K562 (cell line): ENCODE data around the gene ANAPC2. TPM values are rescaled to one million over a fixed set of nuclear protein-coding genes. Genes with fewer than 3 reads are reported as not detected.

Experiments used
- ATAC-seq: fragments of 200-7000 bp; cut with Tn5 transposase; 3 replicates; pipeline ENCODE4 v1.9.1; 2020; ENCODE audit warnings: moderate library complexity
- BruUV-seq: library from RNA; stranded (reverse); fragments of 400-500 nt; replicated peaks from 2 replicates; lab custom pipeline; 2021; lab: Mats Ljungman, UMichigan
- CTCF ChIA-PET: fragments of 300-600 bp; formaldehyde crosslinking; extraction: SDS; loops from one replicate; lab custom pipeline; 2021; ENCODE audit warnings: low intra/inter-chr PET ratio; lab: Yijun Ruan, JAX
- POLR2A ChIA-PET: fragments of 300-600, 350-650 bp; sonication (Branson Sonifier 250); formaldehyde crosslinking; extraction: SDS; loops from one replicate; lab custom pipeline; 2021; ENCODE audit warnings: antibody characterized with exemption, inconsistent platforms; lab: Yijun Ruan, JAX
- DNase-seq, 4 experiments: peaks; one replicate each; pipeline versions ENCODE4 v3.0.0 to v3.0.0-alpha.2; 2011 to 2018; ENCODE audit warnings: low spot score in 3 of 4, mixed read lengths in 3 of 4; ENCODE audit errors: extremely low read depth in 1 of 4
- FAIRE-seq: peaks from 2 replicates; lab custom pipeline; 2011; peaks lifted over from hg19 to GRCh38; lab: Jason Lieb, UNC
- H2AFZ ChIP-seq: 2 replicates; pipeline ENCODE4 v1.6.0; 2011; ENCODE audit warnings: low read depth, low read length, control low read depth, inconsistent platforms
- H3K27ac ChIP-seq: fragments of 200-600 bp; 3 replicates; pipeline ENCODE4 v1.8.0; 2011; ENCODE audit warnings: low read depth, mild to moderate bottlenecking, control low read depth, inconsistent platforms, low read length, moderate library complexity, mixed read lengths; ENCODE audit errors: extremely low read depth
- H3K27me3 ChIP-seq, 2 experiments: fragments of 300-600 bp in 1 of 2; 2 replicates in 1 of 2; 3 replicates in 1 of 2; pipeline versions ENCODE4 v1.6.0 to v1.8.0; 2011; ENCODE audit warnings: inconsistent platforms in 2 of 2, low read length in 2 of 2, mild to moderate bottlenecking in 1 of 2, mixed read lengths in 1 of 2, moderate library complexity in 1 of 2; ENCODE audit not compliant: control insufficient read depth in 2 of 2, insufficient read depth in 2 of 2
- H3K36me3 ChIP-seq: fragments of 300-600 bp; 3 replicates; pipeline ENCODE4 v1.8.0; 2011; ENCODE audit warnings: mild to moderate bottlenecking, low read length, inconsistent platforms; ENCODE audit not compliant: control insufficient read depth, insufficient read depth
- H3K4me1 ChIP-seq, 2 experiments: fragments of 200-600 bp in 1 of 2; replicated peaks in 1 of 2; 2 replicates in 1 of 2; 3 replicates in 1 of 2; pipeline versions ENCODE4 v1.5.1 to v1.8.0; 2011; ENCODE audit warnings: inconsistent platforms in 2 of 2, low read length in 2 of 2, mild to moderate bottlenecking in 1 of 2, mixed read lengths in 1 of 2, moderate library complexity in 1 of 2; ENCODE audit not compliant: control insufficient read depth in 2 of 2, insufficient read depth in 2 of 2
- H3K4me2 ChIP-seq: 2 replicates; pipeline ENCODE4 v1.6.1; 2011; ENCODE audit warnings: low read length, control low read depth, inconsistent platforms, mixed read lengths; ENCODE audit not compliant: insufficient read depth
- H3K4me3 ChIP-seq: fragments of 200-600 bp; sonication (generic), shearing (Covaris generic); 2 replicates; pipeline ENCODE4 v1.5.1; 2016; ENCODE audit warnings: control low read depth, inconsistent platforms
- H3K79me2 ChIP-seq: fragments of 200-600 bp; 3 replicates; pipeline ENCODE4 v1.8.0; 2011; ENCODE audit warnings: low read length, inconsistent platforms; ENCODE audit not compliant: control insufficient read depth, insufficient read depth
- H3K9ac ChIP-seq, 2 experiments: 2 replicates each; pipeline versions ENCODE4 v1.6.0 to v1.6.1; 2011; ENCODE audit warnings: low read depth in 2 of 2, low read length in 2 of 2, control low read depth in 1 of 2, inconsistent platforms in 1 of 2, mild to moderate bottlenecking in 1 of 2, mixed read lengths in 1 of 2; ENCODE audit not compliant: insufficient read depth in 1 of 2
- H3K9me1 ChIP-seq: one replicate; pipeline ENCODE4 v1.6.0; 2011; ENCODE audit warnings: inconsistent platforms, mild to moderate bottlenecking, low read length, moderate library complexity; ENCODE audit not compliant: control insufficient read depth, insufficient read depth
- H3K9me3 ChIP-seq: replicated peaks from 2 replicates; pipeline ENCODE4 v1.5.1; 2011; ENCODE audit warnings: low read depth, low read length, inconsistent platforms; ENCODE audit not compliant: control insufficient read depth, insufficient read depth
- H4K20me1 ChIP-seq: replicated peaks from 2 replicates; pipeline ENCODE4 v1.6.1; 2011; ENCODE audit warnings: low read length, inconsistent platforms, mixed read lengths; ENCODE audit not compliant: control insufficient read depth, insufficient read depth
- ARNT ChIP-seq, 2 experiments: fragments of 450-650 bp; IDR thresholded peaks; 2 replicates each; pipeline ENCODE4 v1.6.1; 2016; ENCODE audit warnings: mild to moderate bottlenecking in 1 of 2
- ATF1 ChIP-seq, 2 experiments: fragments of 450-650 bp in 1 of 2; IDR thresholded peaks; 2 replicates each; pipeline ENCODE4 v1.6.1; 2016; ENCODE audit warnings: missing compliant biosample characterization in 1 of 2, missing genetic modification characterization in 1 of 2
- HNRNPLL ChIP-seq: fragments of 200-400 bp; formaldehyde crosslinking; IDR thresholded peaks from 2 replicates; pipeline ENCODE4 v1.6.1; 2017; ENCODE audit warnings: low read length, low read depth, mild to moderate bottlenecking; ENCODE audit not compliant: poor library complexity, severe bottlenecking
- RBFOX2 ChIP-seq: fragments of 200-400 bp; formaldehyde crosslinking; IDR thresholded peaks from 2 replicates; pipeline ENCODE4 v1.6.1; 2017; ENCODE audit warnings: low read depth, mild to moderate bottlenecking, low read length, moderate library complexity
- ZNF282 ChIP-seq: sonication (generic); formaldehyde crosslinking; IDR thresholded peaks from 2 replicates; pipeline ENCODE4 v1.8.1; 2023; ENCODE audit warnings: missing genetic modification reagents
- ZNF3 ChIP-seq: fragments of 250-450 bp; sonication (Bioruptor Pico); IDR thresholded peaks from 2 replicates; pipeline ENCODE4 v1.5.0; 2021; ENCODE audit warnings: mild to moderate bottlenecking, moderate library complexity
- ZNF584 ChIP-seq: fragments of 200-800 bp; sonication (Bioruptor generic); IDR thresholded peaks from 2 replicates; pipeline ENCODE4 v1.6.1; 2016; ENCODE audit warnings: low read depth, mild to moderate bottlenecking, missing genetic modification characterization, missing compliant biosample characterization
- WGBS: fragments of 100-300 bp; shearing (Covaris generic); methylation state at CpG from one replicate; pipeline ENCODE4 v1.1.6; 2016; ENCODE audit warnings: low coverage, mixed read lengths; ENCODE audit not compliant: insufficient coverage; ENCODE audit errors: missing lambda C conversion rate; 5-methylcytosine and 5-hydroxymethylcytosine counted together
- in situ Hi-C: fragments of 300-500 bp; cut with MboI; formaldehyde crosslinking; loops from 4 replicates; pipeline ENCODE4 v1.15.0; 2018; ENCODE audit warnings: inconsistent platforms, mixed read lengths
- intact Hi-C: fragments of 100-400 bp; cut with micrococcal nuclease; formaldehyde crosslinking; loops from 2 replicates; pipeline ENCODE4 v1.14.2; 2022
- polyA plus RNA-seq, 8 experiments: library from polyadenylated mRNA; depleted of rRNA in 4 of 8; stranded (reverse) in 5 of 8; unstranded in 3 of 8; fragments of >200 nt; fragmentation: Nextera tagmentation in 2 of 8; fragmentation: Illumina TruSeq in 1 of 8; extraction: Ambion mirVana in 2 of 8; extraction: Trizol in 1 of 8; gene quantifications; 2 replicates each; pipeline versions ENCODE4 v1.2.1 to v1.2.3, GENCODE V29; 2011 to 2014; ENCODE audit warnings: inconsistent platforms in 1 of 8, missing spikeins in 1 of 8
- total RNA-seq, 7 experiments: library from RNA; depleted of rRNA in 6 of 7; stranded (reverse); fragments of >200 nt in 6 of 7; fragmentation: Illumina TruSeq in 2 of 7; extraction: Trizol in 2 of 7; gene quantifications; 2 replicates each; pipeline versions ENCODE4 v1.2.1 to v1.2.3, GENCODE V29; 2011 to 2021; ENCODE audit warnings: low replicate concordance in 1 of 7

The ANAPC2 gene
- total and polyA plus RNA-seq, 9 of the 15 experiments (the other 6 are each of a cell fraction or from before 2014, with no cell fraction given), result 0.11 to 56.5 (median 17.1) TPM; not detected in 1

DNA sequence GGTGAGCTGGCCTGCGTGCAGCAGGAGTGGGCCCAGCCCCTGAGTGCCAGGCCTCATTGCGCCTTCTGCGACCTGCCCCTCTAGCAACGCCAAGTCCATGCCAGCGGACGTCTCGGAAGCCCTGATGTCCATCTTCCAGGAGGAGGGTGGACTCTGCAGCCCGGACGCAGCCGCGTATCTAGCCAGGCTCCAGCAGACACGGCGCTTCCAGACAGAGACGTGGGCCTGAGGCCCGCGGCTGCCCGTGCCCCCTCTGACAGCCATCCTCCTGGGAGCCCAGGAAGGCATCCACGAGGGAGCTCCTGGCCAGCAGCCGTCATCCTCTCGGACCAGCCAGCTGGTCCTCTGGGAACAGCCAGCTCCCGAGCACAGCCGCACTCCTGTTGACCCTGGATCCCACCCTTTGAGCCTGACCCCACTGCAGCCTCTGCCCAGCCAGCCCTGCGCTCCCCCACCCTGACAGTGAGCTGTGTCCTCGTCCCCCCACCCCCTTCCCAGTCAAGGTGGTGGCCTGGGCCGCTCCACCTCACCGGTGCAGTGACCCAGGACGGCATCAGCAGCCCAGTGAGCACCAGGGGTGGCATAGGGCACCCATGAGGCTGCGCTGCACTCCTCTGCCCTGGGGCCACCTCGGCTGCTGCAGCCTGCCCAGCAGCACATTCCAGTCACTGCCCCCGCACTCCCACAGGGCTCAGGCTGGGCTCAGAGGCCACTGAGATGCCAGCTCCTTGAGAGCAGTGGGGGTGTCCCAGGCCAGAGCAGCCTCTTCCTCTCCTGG, 28.0 kb upstream of the ANAPC2 start:
- WGBS, result 92% methylated on average over 24 of the region's 30 CpGs
- POLR2A ChIA-PET, result interaction anchor here (0.6 to 1.6 kb wide), 6 partner anchors 10 to 89 kb away, joined by 3 to 5 read pairs (median 4); no protein-coding TSS in a partner anchor
- H3K79me2 ChIP-seq, result peaks cover 18% of the 10 kb centered on the region; the same call in 2 of the 3 replicates

DNA sequence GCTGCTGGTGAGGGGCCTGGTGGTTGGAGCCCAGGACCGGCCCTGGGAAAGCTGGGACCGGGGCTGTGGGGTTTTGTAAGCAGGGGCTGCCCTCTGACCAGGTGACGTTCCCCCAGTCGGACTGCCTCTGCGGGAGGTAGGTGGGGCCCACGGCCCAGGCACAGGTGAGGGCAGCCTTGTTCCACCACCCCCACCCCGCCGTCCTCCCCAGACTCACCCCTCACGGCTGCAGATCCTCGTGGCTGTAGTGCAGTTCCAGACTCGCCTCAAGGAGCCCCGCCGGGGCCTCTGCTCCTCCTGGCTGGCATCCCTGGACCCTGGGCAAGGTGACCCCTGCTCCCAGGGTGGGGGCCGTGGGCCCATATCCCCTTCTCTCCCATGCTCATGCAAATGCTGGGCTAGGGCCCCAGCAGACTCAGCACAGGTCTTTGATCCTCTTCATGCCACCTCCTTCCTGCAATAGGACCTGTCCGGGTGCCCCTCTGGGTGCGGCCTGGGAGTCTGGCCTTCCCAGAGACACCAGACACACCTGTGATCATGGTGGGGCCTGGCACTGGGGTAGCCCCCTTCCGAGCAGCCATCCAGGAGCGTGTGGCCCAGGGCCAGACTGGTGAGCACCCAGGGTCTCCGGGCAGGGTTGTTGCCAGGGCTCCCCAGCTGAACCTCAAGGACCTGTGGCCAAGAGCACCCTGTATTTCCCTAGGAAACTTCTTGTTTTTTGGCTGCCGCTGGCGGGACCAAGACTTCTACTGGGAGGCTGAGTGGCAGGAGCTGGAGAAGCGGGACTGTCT, 27.0 kb upstream of the ANAPC2 start:
- no peak for FAIRE-seq
- in situ Hi-C loops (no loop called here), intact Hi-C loops (no loop called here)
- H3K27ac ChIP-seq, result no peak overlapping the region
- peaks cover 18% of the 10 kb centered on the region; the same call in 2 of the 3 replicates for H3K79me2 ChIP-seq
- ChIA-PET CTCF (no interaction called here), POLR2A (interaction anchor here (0.7 to 1.2 kb wide), 4 partner anchors 9 to 27 kb away, joined by 3 to 5 read pairs (median 4); partner anchors contain the start of gene TUBB4B)
- BruUV-seq, result no TSS peak
- H2AFZ ChIP-seq, result no peak overlapping the region
- peak overlapping the region in 1 of 2 experiments; percentile 92; a peak in 1 of 4 replicates for H3K9ac ChIP-seq
- peaks cover 3% of the 10 kb centered on the region; the same call in 1 of the 2 replicates for H4K20me1 ChIP-seq
- no peak for ATAC-seq
- DNase-seq, result no peak
- H3K4me2 ChIP-seq, result no peak overlapping the region
- H3K9me1 ChIP-seq, result no peaks in the 10 kb centered on the region
- H3K4me1 ChIP-seq, result peaks cover 27 to 81% of the 10 kb centered on the region in 2 experiments
- no peaks in the 10 kb centered on the region for H3K9me3 ChIP-seq
- peaks cover 39% of the 10 kb centered on the region; the same call in 2 of the 3 replicates for H3K36me3 ChIP-seq
- H3K4me3 ChIP-seq, result no peak overlapping the region
- H3K27me3 ChIP-seq, result no peaks in the 10 kb centered on the region
- WGBS, result 89% methylated on average over 18 of the region's 22 CpGs
- no peak for TF ChIP-seq ATF1 (CRISPR knock-in tag; IDR thresholded peaks at IDR 0.05)
- no peak for TF ChIP-seq ATF1 (tag; IDR thresholded peaks at IDR 0.05)
- no peak for TF ChIP-seq HNRNPLL
- TF ChIP-seq ZNF3 (CRISPR knock-in tag), result no peak
- TF ChIP-seq ZNF584 (CRISPR knock-in tag), result no peak
- no peak for TF ChIP-seq ZNF282

More for the DNA sequence above, 28.0 kb upstream of the ANAPC2 start:
- no peak for FAIRE-seq
- no peaks in the 10 kb centered on the region for H3K9me1 ChIP-seq
- peaks cover 27 to 88% of the 10 kb centered on the region in 2 experiments for H3K4me1 ChIP-seq
- H3K27ac ChIP-seq, result no peak overlapping the region
- H3K9me3 ChIP-seq, result no peaks in the 10 kb centered on the region
- H2AFZ ChIP-seq, result no peak overlapping the region
- H3K36me3 ChIP-seq, result peaks cover 35% of the 10 kb centered on the region; the same call in 2 of the 3 replicates
- no peak for ATAC-seq
- H3K4me3 ChIP-seq, result no peak overlapping the region
- peaks cover 2% of the 10 kb centered on the region; the same call in 1 of the 2 replicates for H4K20me1 ChIP-seq
- TF ChIP-seq RBFOX2, result 0 out of 2 replicates have a peak, but pooled peaks have one; percentile 13
- TF ChIP-seq ARNT (IDR thresholded peaks at IDR 0.05), result no peak
- H3K9ac ChIP-seq, result peak overlapping the region in 1 of 2 experiments; percentile 92; a peak in 2 of 4 replicates
- no peak for DNase-seq
- no peak overlapping the region; the same call in 1 of the 2 replicates for H3K4me2 ChIP-seq
- intact Hi-C loops, result no loop called here
- in situ Hi-C loops, result no loop called here
- CTCF ChIA-PET, result no interaction called here
- no TSS peak for BruUV-seq
- H3K27me3 ChIP-seq, result no peaks in the 10 kb centered on the region
